Measurements from ENCODE around the gene LPIN2. TPM values are rescaled to one million over a fixed set of nuclear protein-coding genes. Genes with fewer than 3 reads are reported as not detected.

Gene LPIN2
- polyA plus RNA-seq, 1 donor (not counting 4 experiments of a cell fraction or from before 2014, with no cell fraction given): 3.9 TPM

GRCh38 chr18:3060667-3061580 is 48.0 kb upstream of the LPIN2 start:
- H3K9ac ChIP-seq (ENCODE audit: control insufficient read depth, extremely low read depth, insufficient read depth, low read length): no peak overlapping the region
- H3K4me3 ChIP-seq (ENCODE audit: control insufficient read depth in 2 of 3, extremely low read depth in 1 of 3, insufficient read depth in 2 of 3, low read depth in 1 of 3, low read length in 3 of 3): no peak overlapping the region
- no peaks in the 10 kb centered on the region for H4K20me1 ChIP-seq (ENCODE audit: control insufficient read depth, extremely low read depth, insufficient read depth, low read length)
- no peak overlapping the region for H3K4me2 ChIP-seq (ENCODE audit: control insufficient read depth, extremely low read depth, insufficient read depth, low read depth, low read length)
- no peaks in the 10 kb centered on the region for H3K9me3 ChIP-seq (ENCODE audit: control insufficient read depth, low read depth, low read length)
- TF ChIP-seq EZH2 (IDR thresholded peaks at IDR 0.05; ENCODE audit: low read length) (no peak), CTCF (optimal IDR thresholded peaks at IDR 0.05 in 1 of 3, IDR thresholded peaks at IDR 0.05 in 1 of 3, conservative IDR thresholded peaks at IDR 0.05 in 1 of 3; ENCODE audit: extremely low read depth in 1 of 3, insufficient read depth in 2 of 3, low read length in 3 of 3) (no peak)
- H3K27me3 ChIP-seq (ENCODE audit: control insufficient read depth, extremely low read depth, insufficient read depth, low read length): peaks cover 3% of the 10 kb centered on the region
- H3K36me3 ChIP-seq (ENCODE audit: control insufficient read depth in 2 of 2, extremely low read depth in 1 of 2, insufficient read depth in 2 of 2, low read length in 2 of 2): no peaks in the 10 kb centered on the region
- no peak for DNase-seq (ENCODE audit: low read depth, low spot score)
- no peaks in the 10 kb centered on the region for H3K79me2 ChIP-seq (ENCODE audit: control insufficient read depth, insufficient read depth, low read length)
- dilution Hi-C loops (cut with MboI; ENCODE audit: extremely low pct_ligation_motif_present, low sequenced_read_pairs): no loop called here
- no peaks in the 10 kb centered on the region for H3K4me1 ChIP-seq (ENCODE audit: control insufficient read depth, extremely low read depth, insufficient read depth, low read length)
- no peak for FAIRE-seq
- no peaks in the 10 kb centered on the region for H3K9me1 ChIP-seq (ENCODE audit: control insufficient read depth, extremely low read depth, insufficient read depth, low read length)
- no peak overlapping the region for H3K27ac ChIP-seq (ENCODE audit: control insufficient read depth, insufficient read depth, low read length)
- H2AFZ ChIP-seq (ENCODE audit: control insufficient read depth, low read length): no peak overlapping the region

- Histone ChIP-seq H3K4me2 (ENCODE audit: control insufficient read depth, extremely low read depth, insufficient read depth, low read depth, low read length) (no peak overlapping the region), H3K27me3 (ENCODE audit: control insufficient read depth, extremely low read depth, insufficient read depth, low read length) (peaks cover 3% of the 10 kb centered on the region), H3K27ac (ENCODE audit: control insufficient read depth, insufficient read depth, low read length) (no peak overlapping the region), H3K9ac (ENCODE audit: control insufficient read depth, extremely low read depth, insufficient read depth, low read length) (no peak overlapping the region), H3K9me1 (ENCODE audit: control insufficient read depth, extremely low read depth, insufficient read depth, low read length) (no peaks in the 10 kb centered on the region), H3K9me3 (ENCODE audit: control insufficient read depth, low read depth, low read length) (no peaks in the 10 kb centered on the region), H4K20me1 (ENCODE audit: control insufficient read depth, extremely low read depth, insufficient read depth, low read length) (no peaks in the 10 kb centered on the region), H3K4me3 (ENCODE audit: control insufficient read depth in 2 of 3, extremely low read depth in 1 of 3, insufficient read depth in 2 of 3, low read depth in 1 of 3, low read length in 3 of 3) (no peak overlapping the region), H3K79me2 (ENCODE audit: control insufficient read depth, insufficient read depth, low read length) (no peaks in the 10 kb centered on the region), H3K4me1 (ENCODE audit: control insufficient read depth, extremely low read depth, insufficient read depth, low read length) (no peaks in the 10 kb centered on the region), H3K36me3 (ENCODE audit: control insufficient read depth in 2 of 2, extremely low read depth in 1 of 2, insufficient read depth in 2 of 2, low read length in 2 of 2) (no peaks in the 10 kb centered on the region), H2AFZ (ENCODE audit: control insufficient read depth, low read length) (no peak overlapping the region)
- FAIRE-seq (no peak), DNase-seq (ENCODE audit: low read depth, low spot score) (no peak)
- TF ChIP-seq CTCF (optimal IDR thresholded peaks at IDR 0.05 in 1 of 3, IDR thresholded peaks at IDR 0.05 in 1 of 3, conservative IDR thresholded peaks at IDR 0.05 in 1 of 3; ENCODE audit: extremely low read depth in 1 of 3, insufficient read depth in 2 of 3, low read length in 3 of 3) (no peak), EZH2 (IDR thresholded peaks at IDR 0.05; ENCODE audit: low read length) (no peak)
- dilution Hi-C loops (cut with MboI; ENCODE audit: extremely low pct_ligation_motif_present, low sequenced_read_pairs): no loop called here
Measured at GRCh38 chr18:3059272-3059671, 46.3 kb upstream of the LPIN2 start.

All from keratinocyte (primary cell).